Inflammatory macrophage (primary cell): ENCODE data around the gene GNAT2.

ENCODE experiments used
- DNase-seq, 2 donors: peaks; one replicate each; pipeline ENCODE4 v3.0.0-alpha.2; 2020 to 2022

GNAT2 gene

GRCh38 chr1:109626682-109627408 lies 7.4 kb upstream of the GNAT2 start:
- no peak for DNase-seq

DNA sequence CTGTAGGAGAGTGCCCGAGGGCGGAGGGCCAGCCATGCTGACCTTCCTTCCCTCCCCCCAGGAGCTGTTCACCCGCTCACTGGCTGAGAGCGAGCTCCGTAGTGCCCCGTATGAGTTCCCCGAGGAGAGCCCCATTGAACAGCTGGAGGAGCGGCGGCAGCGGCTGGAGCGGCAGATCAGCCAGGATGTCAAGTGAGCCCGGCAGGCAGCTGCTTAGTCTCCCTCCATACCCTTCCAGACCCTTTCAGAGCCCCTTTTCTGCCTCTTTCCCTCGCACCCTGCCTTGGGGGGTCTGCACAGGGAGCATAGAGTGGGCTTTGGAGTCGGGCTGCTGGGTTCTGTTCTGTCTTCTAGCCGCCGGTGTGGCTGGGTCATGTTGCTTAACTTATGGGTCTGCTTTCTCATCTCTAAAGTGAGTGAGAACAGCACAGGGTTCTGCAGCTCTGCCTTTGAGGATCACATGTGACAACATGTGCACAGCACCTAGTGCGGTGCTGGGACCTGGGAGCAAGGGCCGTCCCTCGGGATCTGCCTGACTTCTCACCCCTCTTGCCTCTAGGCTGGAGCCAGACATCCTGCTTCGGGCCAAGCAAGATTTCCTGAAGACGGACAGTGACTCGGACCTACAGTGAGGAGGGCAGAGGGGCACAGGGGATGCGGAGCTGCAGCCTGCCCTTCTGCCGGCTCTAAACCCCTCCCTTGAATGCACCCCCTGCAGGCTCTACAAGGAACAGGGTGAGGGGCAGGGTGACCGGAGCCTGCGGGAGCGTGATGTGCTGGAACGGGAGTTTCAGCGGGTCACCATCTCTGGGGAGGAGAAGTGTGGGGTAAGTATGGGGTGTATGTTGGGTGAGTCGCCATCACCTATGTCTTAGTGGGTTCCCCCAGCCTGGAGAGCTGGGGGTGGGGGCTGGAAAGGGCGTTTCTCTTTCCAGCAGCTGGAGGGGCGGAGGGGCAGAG lies 6.5 kb upstream of the GNAT2 start:
- DNase-seq, result no peak

- DNase-seq, result no peak
Measured at GRCh38 chr1:109625176-109625575, 5.8 kb upstream of the GNAT2 start.

DNA sequence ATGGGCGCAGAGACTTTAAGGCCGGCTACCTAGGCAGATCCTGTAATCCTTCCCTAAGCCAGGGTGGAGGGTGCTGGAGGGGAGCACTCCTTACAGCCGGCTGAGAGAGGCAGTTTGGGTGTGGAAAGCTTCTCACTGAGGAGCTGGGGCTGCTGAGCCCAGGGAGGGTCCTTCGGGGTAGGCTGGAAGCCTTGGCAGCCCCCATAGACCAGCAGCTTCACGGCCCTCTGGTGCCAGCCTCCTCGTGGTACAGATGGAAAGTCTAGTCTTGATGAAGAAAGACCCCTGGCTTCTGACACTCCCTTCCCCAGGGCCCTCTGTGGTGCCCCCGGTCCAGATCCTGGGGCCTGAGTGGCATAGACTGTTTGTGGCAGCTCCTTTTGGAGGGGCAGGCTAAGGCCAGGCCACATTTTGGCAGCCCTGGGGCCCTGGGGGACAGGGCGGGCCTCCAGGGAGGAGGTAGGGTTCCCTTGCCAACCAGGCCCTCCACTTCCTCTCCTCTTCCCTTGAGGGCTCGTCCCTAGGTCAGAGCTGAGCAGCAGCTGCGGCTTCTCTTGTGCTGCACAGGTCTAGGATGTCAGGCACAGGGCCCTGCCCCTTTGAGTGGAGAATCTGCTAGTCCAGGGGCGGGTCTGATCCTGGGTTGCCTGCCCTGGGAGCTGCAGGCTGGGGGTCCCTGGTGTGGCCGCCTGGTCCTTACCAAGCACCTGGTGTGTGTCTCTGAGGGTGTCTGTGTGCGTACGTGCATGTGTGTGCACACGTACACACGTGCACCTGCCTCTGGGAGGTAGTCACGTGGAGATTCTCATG lies 5.0 kb upstream of the GNAT2 start:
- no peak for DNase-seq

DNA sequence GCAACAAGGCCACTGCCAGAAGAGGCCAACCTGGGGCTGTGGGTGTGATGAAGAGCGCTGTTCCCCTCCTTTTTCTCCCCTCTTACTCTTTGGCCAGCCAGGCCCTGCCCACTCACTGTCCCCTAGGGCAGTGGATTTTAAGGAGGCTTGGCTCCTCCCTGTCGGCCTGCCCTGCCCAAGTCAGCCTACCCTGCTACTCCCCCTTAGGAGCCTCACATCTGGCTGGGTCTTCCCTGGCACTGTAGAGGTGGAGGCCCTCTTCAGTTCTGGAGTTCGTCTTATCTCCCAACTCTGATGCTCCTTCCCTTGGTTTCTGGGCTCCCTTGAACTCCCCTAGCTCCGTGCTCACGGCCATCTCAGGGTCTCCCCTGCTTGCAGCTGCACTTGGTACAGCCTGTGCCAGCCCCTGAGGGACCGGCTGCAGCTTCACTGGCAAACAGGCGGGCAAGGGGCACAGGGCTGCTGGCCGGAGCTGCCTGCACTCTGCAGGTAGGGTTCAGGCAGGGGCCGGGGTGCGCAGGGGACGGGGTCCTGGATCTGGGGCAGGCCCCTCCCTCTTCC lies 4.3 kb upstream of the GNAT2 start:
- no peak for DNase-seq

DNA sequence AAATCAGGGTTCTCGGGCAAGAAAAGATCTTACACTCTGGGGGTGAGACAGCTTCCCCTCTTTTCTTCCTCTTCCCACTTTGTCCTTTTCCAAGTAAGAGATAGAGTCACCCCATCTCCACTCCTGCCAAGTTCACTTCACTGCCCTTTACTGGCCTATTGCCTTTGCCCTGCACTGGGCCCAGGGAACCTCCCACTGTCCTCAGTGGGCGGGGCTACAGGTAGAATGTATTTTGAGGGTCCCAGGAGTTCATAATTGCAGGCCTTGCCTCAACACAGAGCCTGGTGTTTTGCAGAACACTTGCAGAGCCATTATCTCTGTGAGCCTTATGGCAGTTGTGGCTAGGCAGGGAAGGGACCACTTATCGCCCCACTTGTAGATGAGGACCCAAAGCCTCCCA lies 3.5 kb upstream of the GNAT2 start:
- DNase-seq, result peak in 1 of 2 donors; percentile 27

DNA sequence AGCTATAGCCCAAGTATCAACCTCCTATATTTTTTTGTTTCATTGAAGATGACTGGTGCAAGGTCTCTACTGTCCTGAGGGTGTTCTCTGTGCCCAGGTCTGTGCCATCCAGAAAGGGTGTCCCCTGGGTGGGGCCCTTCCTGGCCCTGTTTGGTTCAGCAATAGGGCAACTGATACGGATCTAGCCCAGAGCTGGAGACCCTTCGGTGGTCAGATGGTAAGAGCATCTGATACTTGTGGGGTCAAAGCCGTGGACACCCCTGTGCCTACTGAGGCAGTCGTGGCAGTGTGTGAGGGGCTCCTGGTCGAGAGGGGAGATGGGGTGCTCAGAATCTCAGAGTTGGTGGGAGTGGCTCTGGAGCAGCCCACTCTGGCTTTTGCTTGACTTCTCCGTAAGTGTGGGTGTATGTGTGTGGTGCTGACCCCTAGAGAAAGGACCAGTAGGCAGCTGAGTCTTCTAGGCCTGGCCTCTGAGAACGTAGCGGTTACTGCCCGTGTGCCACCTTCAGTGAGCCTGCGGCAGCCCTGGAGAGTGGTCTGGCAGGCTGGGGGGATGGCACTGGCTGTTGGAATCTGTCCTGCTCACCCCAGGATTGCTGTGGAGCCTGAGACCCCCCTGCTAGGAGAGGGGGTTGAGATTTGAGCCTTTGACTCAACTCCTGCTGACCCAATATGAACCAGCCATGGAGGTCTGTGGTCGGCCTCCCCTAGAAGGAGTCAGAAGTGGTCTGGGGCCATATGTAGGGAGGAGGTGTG lies 2.9 kb upstream of the GNAT2 start:
- DNase-seq, result no peak

GRCh38 chr1:109621379-109622136 lies 2.1 kb upstream of the GNAT2 start:
- DNase-seq, result peak in 1 of 2 donors; percentile 42

- DNase-seq, result peak; percentile 85 to 91
Measured at GRCh38 chr1:109620841-109621286, 1.4 kb upstream of the GNAT2 start.

- no peak for DNase-seq
Measured at GRCh38 chr1:109620401-109620791, 980 bp upstream of the GNAT2 start.

GRCh38 chr1:109618661-109619575 lies 498 bp downstream of the GNAT2 start:
- peak; percentile 59 to 61 for DNase-seq

- DNase-seq, result peak; percentile 85
Measured at GRCh38 chr1:109617291-109617801, 2.1 kb downstream of the GNAT2 start.

DNA sequence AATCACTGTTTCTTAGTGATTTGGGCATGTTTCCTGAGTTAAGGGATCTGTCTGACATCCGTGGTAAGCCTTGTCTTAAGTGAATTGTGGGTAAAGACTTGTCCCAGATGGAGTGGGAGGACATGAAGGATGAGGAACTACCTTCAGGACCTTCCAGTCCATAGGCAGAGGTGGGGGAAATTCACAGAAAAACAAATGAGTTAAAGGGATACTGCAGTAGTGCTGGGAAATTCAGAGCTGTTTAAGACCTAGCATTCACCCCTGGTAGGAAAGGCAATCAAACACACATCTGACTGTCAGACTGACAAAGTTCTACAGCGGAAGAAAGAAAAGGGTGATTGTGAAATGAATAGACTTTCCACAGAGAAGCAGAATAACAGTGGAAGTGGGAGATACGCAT lies 3.0 kb downstream of the GNAT2 start:
- peak; percentile 35 to 72 for DNase-seq

- peak; percentile 94 to 97 for DNase-seq
Measured at GRCh38 chr1:109615879-109616278, 3.5 kb downstream of the GNAT2 start.

GRCh38 chr1:109613361-109614147 lies 5.9 kb downstream of the GNAT2 start:
- DNase-seq, result no peak

DNA sequence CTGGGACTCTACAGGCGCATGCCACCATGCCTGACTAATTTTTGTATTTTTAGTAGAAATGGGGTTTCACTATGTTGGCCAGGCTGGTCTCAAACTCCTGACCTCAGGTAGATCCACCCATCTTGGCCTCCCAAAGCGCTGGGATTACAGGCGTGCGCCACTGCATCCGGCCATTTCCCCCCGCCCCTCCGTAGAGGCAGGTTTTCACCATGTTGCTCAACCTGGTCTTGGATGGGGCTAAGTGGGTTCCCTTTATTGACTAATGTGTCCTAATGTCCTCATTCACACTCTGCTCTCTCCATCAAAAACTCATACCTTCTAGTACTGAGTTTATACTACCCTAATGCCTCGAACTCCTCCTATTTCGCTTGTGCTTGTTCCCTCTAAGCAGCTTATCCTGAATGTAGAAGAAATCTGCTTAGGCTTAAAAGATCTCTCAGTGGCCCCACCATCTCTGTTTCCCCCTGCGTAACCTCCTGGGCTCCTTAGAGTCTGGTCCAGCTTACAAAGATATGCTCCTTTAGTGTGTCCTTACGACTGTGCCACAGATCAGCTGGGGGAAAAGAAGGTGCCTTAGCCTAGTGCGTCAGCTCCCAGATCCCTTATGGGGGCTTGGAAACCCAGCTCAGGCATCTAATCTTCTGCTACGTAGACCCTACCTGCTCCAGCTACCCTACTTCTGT lies 8.0 kb downstream of the GNAT2 start:
- DNase-seq, result no peak

- DNase-seq, result no peak
Measured at GRCh38 chr1:109610609-109611307, 8.7 kb downstream of the GNAT2 start.
